ENCODE results near the gene ECSCR.
A peak's percentile ranks its signal among the peaks of the same experiment; 100 is the strongest.

Gene ECSCR

GRCh38 chr5:139417214-139417613, 45.3 kb downstream of the ECSCR start (continued):
- TF ChIP-seq ZNF133 (tag by site-specific recombination; IDR thresholded peaks at IDR 0.05) (no peak), ZNF266 (tag by site-specific recombination; IDR thresholded peaks at IDR 0.05; ENCODE audit: low read depth) (no peak), SALL2 (tag by site-specific recombination; IDR thresholded peaks at IDR 0.05; ENCODE audit: borderline replicate concordance) (no peak), TRIM28 (IDR thresholded peaks at IDR 0.05; ENCODE audit: borderline replicate concordance, low read length) (no peak), ATF2 (tag by site-specific recombination; IDR thresholded peaks at IDR 0.05; ENCODE audit: low read depth) (no peak), ZNF114 (tag by site-specific recombination; IDR thresholded peaks at IDR 0.05) (no peak), HOXC10 (CRISPR knock-in tag; IDR thresholded peaks at IDR 0.05) (no peak), GLIS1 (tag by site-specific recombination; IDR thresholded peaks at IDR 0.05) (peak; percentile 91), ZNF138 (tag by site-specific recombination; IDR thresholded peaks at IDR 0.05; ENCODE audit: borderline replicate concordance) (no peak), ZNF16 (tag by site-specific recombination; IDR thresholded peaks at IDR 0.05; ENCODE audit: low read depth) (no peak), ZNF596 (tag by site-specific recombination; IDR thresholded peaks at IDR 0.05) (no peak), ZNF274 (IDR thresholded peaks at IDR 0.05; ENCODE audit: low read length) (no peak), ZNF274 (tag by site-specific recombination; IDR thresholded peaks at IDR 0.05; ENCODE audit: borderline replicate concordance) (no peak), ZNF19 (tag by site-specific recombination; IDR thresholded peaks at IDR 0.05; ENCODE audit: low read depth) (no peak), ZNF660 (tag by site-specific recombination; IDR thresholded peaks at IDR 0.05) (no peak), KLF17 (tag by site-specific recombination; IDR thresholded peaks at IDR 0.05) (no peak), ZNF394 (tag by site-specific recombination; IDR thresholded peaks at IDR 0.05; ENCODE audit: borderline replicate concordance) (no peak)
- TF ChIP-seq, protein P1, sequence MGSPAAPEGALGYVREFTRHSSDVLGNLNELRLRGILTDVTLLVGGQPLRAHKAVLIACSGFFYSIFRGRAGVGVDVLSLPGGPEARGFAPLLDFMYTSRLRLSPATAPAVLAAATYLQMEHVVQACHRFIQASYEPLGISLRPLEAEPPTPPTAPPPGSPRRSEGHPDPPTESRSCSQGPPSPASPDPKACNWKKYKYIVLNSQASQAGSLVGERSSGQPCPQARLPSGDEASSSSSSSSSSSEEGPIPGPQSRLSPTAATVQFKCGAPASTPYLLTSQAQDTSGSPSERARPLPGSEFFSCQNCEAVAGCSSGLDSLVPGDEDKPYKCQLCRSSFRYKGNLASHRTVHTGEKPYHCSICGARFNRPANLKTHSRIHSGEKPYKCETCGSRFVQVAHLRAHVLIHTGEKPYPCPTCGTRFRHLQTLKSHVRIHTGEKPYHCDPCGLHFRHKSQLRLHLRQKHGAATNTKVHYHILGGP (tag by site-specific recombination; IDR thresholded peaks at IDR 0.05), result no peak
- TF ChIP-seq, protein P2, sequence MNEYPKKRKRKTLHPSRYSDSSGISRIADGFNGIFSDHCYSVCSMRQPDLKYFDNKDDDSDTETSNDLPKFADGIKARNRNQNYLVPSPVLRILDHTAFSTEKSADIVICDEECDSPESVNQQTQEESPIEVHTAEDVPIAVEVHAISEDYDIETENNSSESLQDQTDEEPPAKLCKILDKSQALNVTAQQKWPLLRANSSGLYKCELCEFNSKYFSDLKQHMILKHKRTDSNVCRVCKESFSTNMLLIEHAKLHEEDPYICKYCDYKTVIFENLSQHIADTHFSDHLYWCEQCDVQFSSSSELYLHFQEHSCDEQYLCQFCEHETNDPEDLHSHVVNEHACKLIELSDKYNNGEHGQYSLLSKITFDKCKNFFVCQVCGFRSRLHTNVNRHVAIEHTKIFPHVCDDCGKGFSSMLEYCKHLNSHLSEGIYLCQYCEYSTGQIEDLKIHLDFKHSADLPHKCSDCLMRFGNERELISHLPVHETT (tag by site-specific recombination; IDR thresholded peaks at IDR 0.05), result no peak
- TF ChIP-seq, protein P3, sequence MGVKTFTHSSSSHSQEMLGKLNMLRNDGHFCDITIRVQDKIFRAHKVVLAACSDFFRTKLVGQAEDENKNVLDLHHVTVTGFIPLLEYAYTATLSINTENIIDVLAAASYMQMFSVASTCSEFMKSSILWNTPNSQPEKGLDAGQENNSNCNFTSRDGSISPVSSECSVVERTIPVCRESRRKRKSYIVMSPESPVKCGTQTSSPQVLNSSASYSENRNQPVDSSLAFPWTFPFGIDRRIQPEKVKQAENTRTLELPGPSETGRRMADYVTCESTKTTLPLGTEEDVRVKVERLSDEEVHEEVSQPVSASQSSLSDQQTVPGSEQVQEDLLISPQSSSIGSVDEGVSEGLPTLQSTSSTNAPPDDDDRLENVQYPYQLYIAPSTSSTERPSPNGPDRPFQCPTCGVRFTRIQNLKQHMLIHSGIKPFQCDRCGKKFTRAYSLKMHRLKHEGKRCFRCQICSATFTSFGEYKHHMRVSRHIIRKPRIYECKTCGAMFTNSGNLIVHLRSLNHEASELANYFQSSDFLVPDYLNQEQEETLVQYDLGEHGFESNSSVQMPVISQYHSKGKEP (tag by site-specific recombination; IDR thresholded peaks at IDR 0.05), result peak; percentile 41; the same call in 1 of the 2 replicates
- TF ChIP-seq, protein P4, sequence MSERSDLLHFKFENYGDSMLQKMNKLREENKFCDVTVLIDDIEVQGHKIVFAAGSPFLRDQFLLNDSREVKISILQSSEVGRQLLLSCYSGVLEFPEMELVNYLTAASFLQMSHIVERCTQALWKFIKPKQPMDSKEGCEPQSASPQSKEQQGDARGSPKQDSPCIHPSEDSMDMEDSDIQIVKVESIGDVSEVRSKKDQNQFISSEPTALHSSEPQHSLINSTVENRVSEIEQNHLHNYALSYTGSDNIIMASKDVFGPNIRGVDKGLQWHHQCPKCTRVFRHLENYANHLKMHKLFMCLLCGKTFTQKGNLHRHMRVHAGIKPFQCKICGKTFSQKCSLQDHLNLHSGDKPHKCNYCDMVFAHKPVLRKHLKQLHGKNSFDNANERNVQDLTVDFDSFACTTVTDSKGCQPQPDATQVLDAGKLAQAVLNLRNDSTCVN (tag by site-specific recombination; optimal IDR thresholded peaks at IDR 0.05), result no peak
- TF ChIP-seq, protein P5, sequence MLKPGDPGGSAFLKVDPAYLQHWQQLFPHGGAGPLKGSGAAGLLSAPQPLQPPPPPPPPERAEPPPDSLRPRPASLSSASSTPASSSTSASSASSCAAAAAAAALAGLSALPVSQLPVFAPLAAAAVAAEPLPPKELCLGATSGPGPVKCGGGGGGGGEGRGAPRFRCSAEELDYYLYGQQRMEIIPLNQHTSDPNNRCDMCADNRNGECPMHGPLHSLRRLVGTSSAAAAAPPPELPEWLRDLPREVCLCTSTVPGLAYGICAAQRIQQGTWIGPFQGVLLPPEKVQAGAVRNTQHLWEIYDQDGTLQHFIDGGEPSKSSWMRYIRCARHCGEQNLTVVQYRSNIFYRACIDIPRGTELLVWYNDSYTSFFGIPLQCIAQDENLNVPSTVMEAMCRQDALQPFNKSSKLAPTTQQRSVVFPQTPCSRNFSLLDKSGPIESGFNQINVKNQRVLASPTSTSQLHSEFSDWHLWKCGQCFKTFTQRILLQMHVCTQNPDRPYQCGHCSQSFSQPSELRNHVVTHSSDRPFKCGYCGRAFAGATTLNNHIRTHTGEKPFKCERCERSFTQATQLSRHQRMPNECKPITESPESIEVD (tag by site-specific recombination; IDR thresholded peaks at IDR 0.05), result peak; percentile 60
- TF ChIP-seq, protein P6, sequence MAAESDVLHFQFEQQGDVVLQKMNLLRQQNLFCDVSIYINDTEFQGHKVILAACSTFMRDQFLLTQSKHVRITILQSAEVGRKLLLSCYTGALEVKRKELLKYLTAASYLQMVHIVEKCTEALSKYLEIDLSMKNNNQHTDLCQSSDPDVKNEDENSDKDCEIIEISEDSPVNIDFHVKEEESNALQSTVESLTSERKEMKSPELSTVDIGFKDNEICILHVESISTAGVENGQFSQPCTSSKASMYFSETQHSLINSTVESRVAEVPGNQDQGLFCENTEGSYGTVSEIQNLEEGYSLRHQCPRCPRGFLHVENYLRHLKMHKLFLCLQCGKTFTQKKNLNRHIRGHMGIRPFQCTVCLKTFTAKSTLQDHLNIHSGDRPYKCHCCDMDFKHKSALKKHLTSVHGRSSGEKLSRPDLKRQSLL (tag by site-specific recombination; IDR thresholded peaks at IDR 0.05), result no peak
- TF ChIP-seq, protein P7, sequence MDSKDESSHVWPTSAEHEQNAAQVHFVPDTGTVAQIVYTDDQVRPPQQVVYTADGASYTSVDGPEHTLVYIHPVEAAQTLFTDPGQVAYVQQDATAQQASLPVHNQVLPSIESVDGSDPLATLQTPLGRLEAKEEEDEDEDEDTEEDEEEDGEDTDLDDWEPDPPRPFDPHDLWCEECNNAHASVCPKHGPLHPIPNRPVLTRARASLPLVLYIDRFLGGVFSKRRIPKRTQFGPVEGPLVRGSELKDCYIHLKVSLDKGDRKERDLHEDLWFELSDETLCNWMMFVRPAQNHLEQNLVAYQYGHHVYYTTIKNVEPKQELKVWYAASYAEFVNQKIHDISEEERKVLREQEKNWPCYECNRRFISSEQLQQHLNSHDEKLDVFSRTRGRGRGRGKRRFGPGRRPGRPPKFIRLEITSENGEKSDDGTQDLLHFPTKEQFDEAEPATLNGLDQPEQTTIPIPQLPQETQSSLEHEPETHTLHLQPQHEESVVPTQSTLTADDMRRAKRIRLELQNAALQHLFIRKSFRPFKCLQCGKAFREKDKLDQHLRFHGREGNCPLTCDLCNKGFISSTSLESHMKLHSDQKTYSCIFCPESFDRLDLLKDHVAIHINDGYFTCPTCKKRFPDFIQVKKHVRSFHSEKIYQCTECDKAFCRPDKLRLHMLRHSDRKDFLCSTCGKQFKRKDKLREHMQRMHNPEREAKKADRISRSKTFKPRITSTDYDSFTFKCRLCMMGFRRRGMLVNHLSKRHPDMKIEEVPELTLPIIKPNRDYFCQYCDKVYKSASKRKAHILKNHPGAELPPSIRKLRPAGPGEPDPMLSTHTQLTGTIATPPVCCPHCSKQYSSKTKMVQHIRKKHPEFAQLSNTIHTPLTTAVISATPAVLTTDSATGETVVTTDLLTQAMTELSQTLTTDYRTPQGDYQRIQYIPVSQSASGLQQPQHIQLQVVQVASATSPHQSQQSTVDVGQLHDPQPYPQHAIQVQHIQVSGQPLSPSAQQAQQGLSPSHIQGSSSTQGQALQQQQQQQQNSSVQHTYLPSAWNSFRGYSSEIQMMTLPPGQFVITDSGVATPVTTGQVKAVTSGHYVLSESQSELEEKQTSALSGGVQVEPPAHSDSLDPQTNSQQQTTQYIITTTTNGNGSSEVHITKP (tag by site-specific recombination; IDR thresholded peaks at IDR 0.05), result 0 out of 2 replicates have a peak, but pooled peaks have one; percentile 14
